MM.1S (cell line): ENCODE results near the gene CFAP119.

ENCODE experiments used
- DNase-seq: peaks from one replicate; pipeline ENCODE4 v3.0.0-alpha.2; 2015
- H2AFZ ChIP-seq: fragments of 300-600 bp; sonication (generic); 2 replicates; pipeline ENCODE4 v1.6.0; 2016; ENCODE audit warnings: antibody characterized with exemption, low read length
- H3F3A ChIP-seq: fragments of 300-600 bp; sonication (generic); 2 replicates; pipeline ENCODE4 v1.6.1; 2016; ENCODE audit warnings: mild to moderate bottlenecking, antibody characterized with exemption, low read length, moderate library complexity, mixed read lengths; ENCODE audit not compliant: insufficient read depth
- H3K27ac ChIP-seq: fragments of 300-600 bp; sonication (generic); 2 replicates; pipeline ENCODE4 v1.5.1; 2016; ENCODE audit warnings: mild to moderate bottlenecking, low read length
- H3K27me3 ChIP-seq: fragments of 300-600 bp; sonication (generic); replicated peaks from 2 replicates; pipeline ENCODE4 v1.6.0; 2016; ENCODE audit warnings: low read length; ENCODE audit not compliant: insufficient read depth
- H3K36me3 ChIP-seq: fragments of 300-600 bp; sonication (generic); replicated peaks from 2 replicates; pipeline ENCODE4 v1.6.1; 2016; ENCODE audit warnings: mild to moderate bottlenecking, low read length, mixed read lengths; ENCODE audit not compliant: insufficient read depth
- H3K4me1 ChIP-seq: fragments of 300-600 bp; sonication (generic); 2 replicates; pipeline ENCODE4 v1.6.1; 2016; ENCODE audit warnings: low read length, mixed read lengths
- H3K4me2 ChIP-seq: fragments of 300-600 bp; sonication (generic); 2 replicates; pipeline ENCODE4 v1.6.0; 2016; ENCODE audit warnings: low read depth, low read length
- H3K4me3 ChIP-seq: fragments of 300-600 bp; sonication (generic); 2 replicates; pipeline ENCODE4 v1.5.1; 2016; ENCODE audit warnings: low read length, mixed read lengths
- H3K79me2 ChIP-seq: fragments of 300-600 bp; sonication (generic); 2 replicates; pipeline ENCODE4 v1.6.1; 2016; ENCODE audit warnings: mixed run types, low read length, mixed read lengths
- H3K9ac ChIP-seq: fragments of 300-600 bp; sonication (generic); 2 replicates; pipeline ENCODE4 v1.6.1; 2016; ENCODE audit warnings: low read length, mixed read lengths
- H3K9me2 ChIP-seq: fragments of 300-600 bp; sonication (generic); replicated peaks from 2 replicates; pipeline ENCODE4 v1.6.1; 2016; ENCODE audit warnings: mild to moderate bottlenecking, low read length, mixed read lengths; ENCODE audit not compliant: insufficient read depth
- H3K9me3 ChIP-seq: fragments of 300-600 bp; sonication (generic); replicated peaks from 2 replicates; pipeline ENCODE4 v1.6.1; 2016; ENCODE audit warnings: mild to moderate bottlenecking, low read length, mixed read lengths; ENCODE audit not compliant: insufficient read depth
- H4K20me1 ChIP-seq: fragments of 300-600 bp; sonication (generic); 2 replicates; pipeline ENCODE4 v1.6.1; 2016; ENCODE audit warnings: mild to moderate bottlenecking, low read length, moderate library complexity, mixed read lengths; ENCODE audit not compliant: insufficient read depth
- CTCF ChIP-seq: fragments of 300-600 bp; sonication (generic); IDR thresholded peaks from 2 replicates; pipeline ENCODE4 v1.5.1; 2016; ENCODE audit warnings: antibody characterized with exemption, low read length, mixed read lengths
- EZH2 ChIP-seq: fragments of 300-600 bp; sonication (generic); optimal IDR thresholded peaks from 2 replicates; pipeline ENCODE3; 2017; ENCODE audit warnings: low read depth, mild to moderate bottlenecking, antibody characterized with exemption, low read length, mixed read lengths
- EZH2phosphoT487 ChIP-seq: fragments of 300-600 bp; sonication (generic); IDR thresholded peaks from 2 replicates; pipeline ENCODE4 v1.6.1; 2018; ENCODE audit warnings: antibody characterized with exemption, low read length

CFAP119 gene

GRCh38 chr16:30736995-30737793, 24.7 kb downstream of the CFAP119 start:
- no peak overlapping the region for H3K27ac ChIP-seq
- H2AFZ ChIP-seq, result no peak overlapping the region

GRCh38 chr16:30731411-30731810, 30.5 kb downstream of the CFAP119 start:
- Histone ChIP-seq H3K4me1 (no peaks in the 10 kb centered on the region), H3K4me3 (no peak overlapping the region), H3K36me3 (peaks cover 16% of the 10 kb centered on the region), H3K79me2 (peaks cover 22% of the 10 kb centered on the region), H3K9ac (no peak overlapping the region), H4K20me1 (no peaks in the 10 kb centered on the region), H2AFZ (no peak overlapping the region), H3K27me3 (no peaks in the 10 kb centered on the region), H3F3A (no peaks in the 10 kb centered on the region; the same call in 1 of the 2 replicates), H3K9me3 (no peaks in the 10 kb centered on the region), H3K9me2 (no peaks in the 10 kb centered on the region), H3K4me2 (no peak overlapping the region), H3K27ac (no peak overlapping the region)
- TF ChIP-seq CTCF (no peak), EZH2phosphoT487 (no peak), EZH2 (no peak)
- no peak for DNase-seq

More at GRCh38 chr16:30736995-30737793, 24.7 kb downstream of the CFAP119 start:
- no peaks in the 10 kb centered on the region; the same call in 1 of the 2 replicates for H3F3A ChIP-seq
- H3K4me2 ChIP-seq, result no peak overlapping the region
- no peaks in the 10 kb centered on the region for H3K9me3 ChIP-seq
- TF ChIP-seq EZH2phosphoT487, result no peak
- no peak for TF ChIP-seq CTCF
- TF ChIP-seq EZH2, result no peak
- H3K4me1 ChIP-seq, result no peaks in the 10 kb centered on the region
- no peak overlapping the region for H3K9ac ChIP-seq
- no peaks in the 10 kb centered on the region for H3K79me2 ChIP-seq
- no peak overlapping the region for H3K4me3 ChIP-seq
- H3K36me3 ChIP-seq, result peaks cover 17% of the 10 kb centered on the region
- H3K27me3 ChIP-seq, result no peaks in the 10 kb centered on the region
- no peak for DNase-seq
- H3K9me2 ChIP-seq, result no peaks in the 10 kb centered on the region
- H4K20me1 ChIP-seq, result no peaks in the 10 kb centered on the region

- Histone ChIP-seq H3K27me3 (no peaks in the 10 kb centered on the region), H3K9me2 (no peaks in the 10 kb centered on the region), H3K9ac (no peak overlapping the region), H3K36me3 (peaks cover 7% of the 10 kb centered on the region), H4K20me1 (no peaks in the 10 kb centered on the region), H3K9me3 (no peaks in the 10 kb centered on the region), H3K27ac (no peak overlapping the region), H3K4me3 (no peak overlapping the region), H3F3A (peaks cover 3% of the 10 kb centered on the region; the same call in 1 of the 2 replicates), H3K79me2 (peaks cover 34% of the 10 kb centered on the region), H2AFZ (no peak overlapping the region), H3K4me1 (no peaks in the 10 kb centered on the region), H3K4me2 (no peak overlapping the region)
- no peak for TF ChIP-seq EZH2phosphoT487
- TF ChIP-seq CTCF, result no peak
- TF ChIP-seq EZH2, result no peak
- no peak for DNase-seq
Observed at GRCh38 chr16:30728899-30729672, 32.8 kb downstream of the CFAP119 start.
